ENCODE results near the gene UHRF2.

- TF ChIP-seq GATA2 (IDR thresholded peaks at IDR 0.05; ENCODE audit: low read depth, low read length) (no peak), GATA3 (IDR thresholded peaks at IDR 0.05; ENCODE audit: low read depth, low read length) (no peak)
These were observed 4.2 kb downstream of the UHRF2 start for GRCh38 chr9:6417186-6417585.
